ENCODE results near the gene EXTL2. TPM values are rescaled to one million over a fixed set of nuclear protein-coding genes. Genes with fewer than 3 reads are reported as not detected.

EXTL2 gene
- total and polyA plus RNA-seq, 2 donors (not counting 1 experiment from before 2014, with no cell fraction given) = 1.7 to 4.6 TPM

DNA sequence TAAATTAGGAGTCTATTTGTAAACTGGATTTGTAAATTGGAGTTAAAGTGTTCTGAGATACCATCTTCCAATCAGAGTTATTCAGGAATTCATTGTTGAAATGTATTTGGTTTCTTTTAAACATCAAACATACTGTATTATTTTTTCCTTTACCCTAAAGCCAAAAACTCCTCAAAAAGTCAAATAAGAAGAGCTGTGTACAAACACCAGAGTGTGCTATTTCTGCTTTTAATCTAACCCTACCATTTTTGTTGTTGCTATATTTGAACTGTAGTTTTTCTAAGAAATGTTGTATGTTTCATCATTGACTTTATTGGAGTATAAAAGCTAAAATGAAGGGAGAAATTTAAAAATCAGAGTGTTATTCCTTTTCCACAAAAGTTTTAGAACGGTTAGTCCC lies 37.1 kb upstream of the EXTL2 start:
- Histone ChIP-seq H3K4me2 (replicated peaks; ENCODE audit: low read depth, low read length, poor library complexity, severe bottlenecking) (no peak overlapping the region), H3K4me1 (ENCODE audit: control insufficient read depth in 2 of 2, insufficient read depth in 2 of 2, low read length in 2 of 2) (peaks cover 14 to 19% of the 10 kb centered on the region in 2 donors), H2AFZ (ENCODE audit: insufficient read depth, low read depth, low read length, poor library complexity, severe bottlenecking) (no peak overlapping the region), H3K27ac (ENCODE audit: low read length in 2 of 2) (peak overlapping the region in 1 of 2 donors; percentile 25), H3K9ac (ENCODE audit: low read length) (no peak overlapping the region), H3K27me3 (replicated peaks in 1 of 4; ENCODE audit: control extremely low read depth in 1 of 4, control insufficient read depth in 3 of 4, insufficient read depth in 4 of 4, low read length in 3 of 4) (no peaks in the 10 kb centered on the region), H3K9me3 (ENCODE audit: control extremely low read depth in 1 of 3, control insufficient read depth in 2 of 3, insufficient read depth in 1 of 3, low read length in 2 of 3) (no peaks in the 10 kb centered on the region), H3K36me3 (replicated peaks in 1 of 2; ENCODE audit: control extremely low read depth in 1 of 2, control insufficient read depth in 1 of 2, extremely low read depth in 1 of 2, insufficient read depth in 2 of 2, low read length in 1 of 2) (peaks cover 0 to 3% of the 10 kb centered on the region in 2 experiments), H4K20me1 (ENCODE audit: control insufficient read depth, insufficient read depth, low read length, poor library complexity, severe bottlenecking) (no peaks in the 10 kb centered on the region), H3K79me2 (ENCODE audit: control insufficient read depth, insufficient read depth, low read length) (peaks cover 3% of the 10 kb centered on the region), H3K4me3 (ENCODE audit: control extremely low read depth in 1 of 5, extremely low read depth in 1 of 5, insufficient read depth in 1 of 5, low read depth in 2 of 5, low read length in 4 of 5) (no peak overlapping the region)
- DNase-seq (no peak), ATAC-seq (ENCODE audit: low read depth) (no peak)
- WGBS (ENCODE audit: insufficient coverage) = 100% methylated on average over 1 of the region's 1 CpG
- intact Hi-C loops (cut with micrococcal nuclease) = loop anchor here (5.0 kb wide), 1 partner anchor 41 kb away; no protein-coding TSS in a partner anchor
- ChIA-PET CTCF (interaction anchor here (2.1 to 4.3 kb wide), 3 partner anchors 307 to 357 kb away, joined by 5 to 32 read pairs (median 6); no protein-coding TSS in a partner anchor), POLR2A (interaction anchor here (0.6 kb wide), 1 partner anchor 304 kb away, joined by 5 read pairs; no protein-coding TSS in a partner anchor)
- H3K27ac Mint-ChIP-seq = no peak overlapping the region
- peaks cover 18% of the 10 kb centered on the region for H3K4me1 Mint-ChIP-seq
- H3K4me3 Mint-ChIP-seq = no peak overlapping the region
- TF ChIP-seq EZH2 (IDR thresholded peaks at IDR 0.05; ENCODE audit: borderline replicate concordance, insufficient read depth, low read depth, low read length, poor library complexity, severe bottlenecking) = no peak
- TF ChIP-seq, protein P1, sequence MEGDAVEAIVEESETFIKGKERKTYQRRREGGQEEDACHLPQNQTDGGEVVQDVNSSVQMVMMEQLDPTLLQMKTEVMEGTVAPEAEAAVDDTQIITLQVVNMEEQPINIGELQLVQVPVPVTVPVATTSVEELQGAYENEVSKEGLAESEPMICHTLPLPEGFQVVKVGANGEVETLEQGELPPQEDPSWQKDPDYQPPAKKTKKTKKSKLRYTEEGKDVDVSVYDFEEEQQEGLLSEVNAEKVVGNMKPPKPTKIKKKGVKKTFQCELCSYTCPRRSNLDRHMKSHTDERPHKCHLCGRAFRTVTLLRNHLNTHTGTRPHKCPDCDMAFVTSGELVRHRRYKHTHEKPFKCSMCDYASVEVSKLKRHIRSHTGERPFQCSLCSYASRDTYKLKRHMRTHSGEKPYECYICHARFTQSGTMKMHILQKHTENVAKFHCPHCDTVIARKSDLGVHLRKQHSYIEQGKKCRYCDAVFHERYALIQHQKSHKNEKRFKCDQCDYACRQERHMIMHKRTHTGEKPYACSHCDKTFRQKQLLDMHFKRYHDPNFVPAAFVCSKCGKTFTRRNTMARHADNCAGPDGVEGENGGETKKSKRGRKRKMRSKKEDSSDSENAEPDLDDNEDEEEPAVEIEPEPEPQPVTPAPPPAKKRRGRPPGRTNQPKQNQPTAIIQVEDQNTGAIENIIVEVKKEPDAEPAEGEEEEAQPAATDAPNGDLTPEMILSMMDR (IDR thresholded peaks at IDR 0.05) = peak; percentile 33
- H3K27me3 Mint-ChIP-seq = no peaks in the 10 kb centered on the region
- H3K9me3 Mint-ChIP-seq (ENCODE audit: insufficient read depth) = peaks cover 2% of the 10 kb centered on the region

- H3K4me2 ChIP-seq (replicated peaks; ENCODE audit: low read depth, low read length, poor library complexity, severe bottlenecking) = no peak overlapping the region
- no peak overlapping the region for H3K4me3 Mint-ChIP-seq
- no peaks in the 10 kb centered on the region for H3K9me3 ChIP-seq (ENCODE audit: control extremely low read depth in 1 of 3, control insufficient read depth in 2 of 3, insufficient read depth in 1 of 3, low read length in 2 of 3)
- H3K79me2 ChIP-seq (ENCODE audit: control insufficient read depth, insufficient read depth, low read length) = peaks cover 3% of the 10 kb centered on the region
- H3K4me3 ChIP-seq (ENCODE audit: control extremely low read depth in 1 of 5, extremely low read depth in 1 of 5, insufficient read depth in 1 of 5, low read depth in 2 of 5, low read length in 4 of 5) = no peak overlapping the region
- no peak for ATAC-seq (ENCODE audit: low read depth)
- H3K36me3 ChIP-seq (replicated peaks in 1 of 2; ENCODE audit: control extremely low read depth in 1 of 2, control insufficient read depth in 1 of 2, extremely low read depth in 1 of 2, insufficient read depth in 2 of 2, low read length in 1 of 2) = peaks cover 3 to 5% of the 10 kb centered on the region in 2 experiments
- H2AFZ ChIP-seq (ENCODE audit: insufficient read depth, low read depth, low read length, poor library complexity, severe bottlenecking) = no peak overlapping the region
- H3K27me3 ChIP-seq (replicated peaks in 1 of 4; ENCODE audit: control extremely low read depth in 1 of 4, control insufficient read depth in 3 of 4, insufficient read depth in 4 of 4, low read length in 3 of 4) = no peaks in the 10 kb centered on the region
- H3K9me3 Mint-ChIP-seq (ENCODE audit: insufficient read depth) = peaks cover 4% of the 10 kb centered on the region
- no peaks in the 10 kb centered on the region for H3K27me3 Mint-ChIP-seq
- H3K27ac Mint-ChIP-seq = no peak overlapping the region
- peaks cover 20% of the 10 kb centered on the region for H3K4me1 Mint-ChIP-seq
- DNase-seq = no peak
- peaks cover 15 to 19% of the 10 kb centered on the region in 2 donors for H3K4me1 ChIP-seq (ENCODE audit: control insufficient read depth in 2 of 2, insufficient read depth in 2 of 2, low read length in 2 of 2)
- CTCF ChIA-PET = interaction anchor here (0.7 to 1.8 kb wide), 5 partner anchors 9 to 428 kb away, joined by 3 to 21 read pairs (median 6); no protein-coding TSS in a partner anchor
- TF ChIP-seq, protein P1 (IDR thresholded peaks at IDR 0.05) = no peak
- no peak for TF ChIP-seq EZH2 (IDR thresholded peaks at IDR 0.05; ENCODE audit: borderline replicate concordance, insufficient read depth, low read depth, low read length, poor library complexity, severe bottlenecking)
- intact Hi-C loops (cut with micrococcal nuclease) = loop anchor here (5.0 kb wide), 1 partner anchor 42 kb away; no protein-coding TSS in a partner anchor
- POLR2A ChIA-PET = no interaction called here
- no peaks in the 10 kb centered on the region for H4K20me1 ChIP-seq (ENCODE audit: control insufficient read depth, insufficient read depth, low read length, poor library complexity, severe bottlenecking)
- no peak overlapping the region for H3K9ac ChIP-seq (ENCODE audit: low read length)
- H3K27ac ChIP-seq (ENCODE audit: low read length in 2 of 2) = no peak overlapping the region
Observed at GRCh38 chr1:100930494-100930893, 35.9 kb upstream of the EXTL2 start.

Data from B cell (primary cell).